ENCODE data around the gene KSR1. TPM values are rescaled to one million over a fixed set of nuclear protein-coding genes. Genes with fewer than 3 reads are reported as not detected.

KSR1 gene
- total RNA-seq, 1 donor from 2014 or later, result 40.3 TPM

GRCh38 chr17:27622986-27623385 is 166.7 kb downstream of the KSR1 start:
- no peak for TF ChIP-seq POLR2AphosphoS5 (IDR thresholded peaks at IDR 0.05; ENCODE audit: insufficient read depth in 1 of 2, low read depth in 1 of 2)
- TF ChIP-seq POLR2A (IDR thresholded peaks at IDR 0.05), result no peak
- TF ChIP-seq CTCF (IDR thresholded peaks at IDR 0.05), result no peak
- no peak for DNase-seq (ENCODE audit: extremely low spot score in 2 of 2)
- intact Hi-C loops (cut with DNase I), result no loop called here
- H3K4me3 ChIP-seq, result no peak overlapping the region
- no peaks in the 10 kb centered on the region for H3K9me3 ChIP-seq
- no peaks in the 10 kb centered on the region for H3K27me3 ChIP-seq
- peaks cover 0 to 53% of the 10 kb centered on the region in 2 donors for H3K36me3 ChIP-seq
- no peaks in the 10 kb centered on the region for H3K4me1 ChIP-seq
- H3K27ac ChIP-seq, result no peak overlapping the region

- Histone ChIP-seq H3K27ac (no peak overlapping the region), H3K9me3 (no peaks in the 10 kb centered on the region), H3K27me3 (no peaks in the 10 kb centered on the region), H3K36me3 (peaks cover 0 to 47% of the 10 kb centered on the region in 2 donors), H3K4me3 (no peak overlapping the region), H3K4me1 (no peaks in the 10 kb centered on the region)
- no peak for DNase-seq (ENCODE audit: extremely low spot score in 2 of 2)
- TF ChIP-seq POLR2A (IDR thresholded peaks at IDR 0.05) (no peak), POLR2AphosphoS5 (IDR thresholded peaks at IDR 0.05; ENCODE audit: insufficient read depth in 1 of 2, low read depth in 1 of 2) (no peak), CTCF (IDR thresholded peaks at IDR 0.05) (no peak)
- intact Hi-C loops (cut with DNase I), result no loop called here
Measured at GRCh38 chr17:27623614-27624013, 167.4 kb downstream of the KSR1 start.

GRCh38 chr17:27624539-27624938 is 168.3 kb downstream of the KSR1 start:
- no peaks in the 10 kb centered on the region for H3K27me3 ChIP-seq
- H3K27ac ChIP-seq, result no peak overlapping the region
- intact Hi-C loops (cut with DNase I), result no loop called here
- H3K9me3 ChIP-seq, result no peaks in the 10 kb centered on the region
- no peak for DNase-seq (ENCODE audit: extremely low spot score in 2 of 2)
- H3K4me3 ChIP-seq, result no peak overlapping the region
- no peak for TF ChIP-seq POLR2A (IDR thresholded peaks at IDR 0.05)
- no peak for TF ChIP-seq POLR2AphosphoS5 (IDR thresholded peaks at IDR 0.05; ENCODE audit: insufficient read depth in 1 of 2, low read depth in 1 of 2)
- TF ChIP-seq CTCF (IDR thresholded peaks at IDR 0.05), result no peak
- H3K36me3 ChIP-seq, result peaks cover 0 to 40% of the 10 kb centered on the region in 2 donors
- no peaks in the 10 kb centered on the region for H3K4me1 ChIP-seq

GRCh38 chr17:27625856-27626255 is 169.6 kb downstream of the KSR1 start:
- TF ChIP-seq POLR2AphosphoS5 (IDR thresholded peaks at IDR 0.05; ENCODE audit: insufficient read depth in 1 of 2, low read depth in 1 of 2) (no peak), POLR2A (IDR thresholded peaks at IDR 0.05) (no peak)
- Histone ChIP-seq H3K9me3 (no peaks in the 10 kb centered on the region), H3K4me3 (no peak overlapping the region), H3K4me1 (peaks cover 2% of the 10 kb centered on the region), H3K36me3 (peaks cover 0 to 37% of the 10 kb centered on the region in 2 donors), H3K27ac (no peak overlapping the region), H3K27me3 (no peaks in the 10 kb centered on the region)
- intact Hi-C loops (cut with DNase I), result no loop called here
- no peak for DNase-seq (ENCODE audit: extremely low spot score in 2 of 2)

GRCh38 chr17:27627514-27627913 is 171.3 kb downstream of the KSR1 start:
- Histone ChIP-seq H3K4me3 (no peak overlapping the region), H3K27ac (no peak overlapping the region), H3K27me3 (no peaks in the 10 kb centered on the region), H3K4me1 (peaks cover 19% of the 10 kb centered on the region), H3K9me3 (no peaks in the 10 kb centered on the region), H3K36me3 (peaks cover 0 to 21% of the 10 kb centered on the region in 2 donors)
- no peak for TF ChIP-seq POLR2A (IDR thresholded peaks at IDR 0.05)
- TF ChIP-seq POLR2AphosphoS5 (IDR thresholded peaks at IDR 0.05; ENCODE audit: insufficient read depth in 1 of 2, low read depth in 1 of 2), result no peak
- no peak for TF ChIP-seq CTCF (IDR thresholded peaks at IDR 0.05)
- DNase-seq (ENCODE audit: extremely low spot score in 2 of 2), result no peak
- intact Hi-C loops (cut with DNase I), result no loop called here

Measured in vagina (tissue), 2 donors.